Left colon (tissue), 2 donors: ENCODE measurements around the gene KTI12. TPM values are rescaled to one million over a fixed set of nuclear protein-coding genes. Genes with fewer than 3 reads are reported as not detected.
"Not testable (repeated sequence)": the region's sequence is repeated elsewhere in the genome, so short reads cannot be mapped to it uniquely, and the experiment has no call there.

Experiments used
- ATAC-seq: fragments of 200-7000 bp; cut with Tn5 transposase; one replicate; pipeline ENCODE4 v1.9.1; 2020; ENCODE audit warnings: mild to moderate bottlenecking, moderate library complexity
- DNase-seq, 2 donors: peaks; one replicate each; pipeline ENCODE4 v3.0.0-alpha.2; 2020
- intact Hi-C, 2 donors: fragments of 100-400 bp; cut with DNase I in 1 of 2; cut with micrococcal nuclease in 1 of 2; formaldehyde crosslinking; loops; one replicate each; pipeline versions ENCODE4 v1.11.2 to v1.14.0; 2022; cut with DNase I, micrococcal nuclease
- long read RNA-seq: library from polyadenylated mRNA; unstranded; transcript quantifications from one replicate; pipeline ENCODE4 v2.0.0, GENCODE V29; 2021
- total RNA-seq, 2 donors: library from RNA; stranded (reverse); fragmentation: NEBNext Ultra II Directional; extraction: Animal tissue kit (Norgen Biotek cat#: 25700); gene quantifications; one replicate each; pipeline ENCODE4 v1.2.1, GENCODE V29; 2021
- donor health status: DM: no; HTN: no; CAD: no.
- donor health status: DM: yes; HTN: yes; CAD: no.

Gene KTI12, protein sequence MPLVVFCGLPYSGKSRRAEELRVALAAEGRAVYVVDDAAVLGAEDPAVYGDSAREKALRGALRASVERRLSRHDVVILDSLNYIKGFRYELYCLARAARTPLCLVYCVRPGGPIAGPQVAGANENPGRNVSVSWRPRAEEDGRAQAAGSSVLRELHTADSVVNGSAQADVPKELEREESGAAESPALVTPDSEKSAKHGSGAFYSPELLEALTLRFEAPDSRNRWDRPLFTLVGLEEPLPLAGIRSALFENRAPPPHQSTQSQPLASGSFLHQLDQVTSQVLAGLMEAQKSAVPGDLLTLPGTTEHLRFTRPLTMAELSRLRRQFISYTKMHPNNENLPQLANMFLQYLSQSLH
- total RNA-seq = 1 to 10 TPM; 5.2 to 7.7 TPM
- long read RNA-seq, transcript KTI12-201 (1 exons, 1,714 nt) = major isoform, 10 of 10 reads
- long read RNA-seq, partial matches to known transcripts = 0 of 10 reads
- long read RNA-seq, other reads (novel, unspliced or antisense) = 0 of 10 reads

- ATAC-seq (peak; percentile 86), DNase-seq (peak; percentile 87 to 91)
- intact Hi-C loops = no loop called here
These were observed at the start of gene KTI12 for GRCh38 chr1:52033190-52034049. Gene KTI12, minus strand, starts transcription at chr1:52033810. Its CDS starts 49 bp downstream, at chr1:52033761.

DNA sequence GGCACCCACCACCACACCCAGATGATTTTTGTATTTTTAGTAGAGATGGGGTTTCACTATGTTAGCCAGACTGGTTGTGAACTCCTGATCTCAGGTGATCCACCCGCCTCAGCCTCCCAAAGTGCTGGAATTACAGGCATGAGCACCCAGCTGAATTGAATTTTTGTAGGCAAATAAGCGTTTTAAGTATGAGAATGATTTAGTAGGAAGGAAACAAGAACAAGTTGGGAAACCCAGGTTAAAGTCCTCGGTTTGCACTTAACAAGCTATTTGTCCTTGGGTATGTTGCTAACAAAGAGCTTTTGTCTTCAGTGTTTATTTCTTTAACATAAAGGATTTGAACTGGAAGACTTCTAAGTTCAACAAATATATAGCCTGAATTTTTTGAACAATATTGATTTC is 46.4 kb upstream of the KTI12 start:
- ATAC-seq = peak; percentile 86
- no peak for DNase-seq
- intact Hi-C loops = no loop called here

GRCh38 chr1:52077277-52077676 is 43.7 kb upstream of the KTI12 start:
- ATAC-seq, intact Hi-C loops, DNase-seq: not testable (repeated sequence)

- DNase-seq (no peak), ATAC-seq (no peak)
- intact Hi-C loops = no loop called here
These were observed 38.7 kb upstream of the KTI12 start for GRCh38 chr1:52072291-52072690.

DNA sequence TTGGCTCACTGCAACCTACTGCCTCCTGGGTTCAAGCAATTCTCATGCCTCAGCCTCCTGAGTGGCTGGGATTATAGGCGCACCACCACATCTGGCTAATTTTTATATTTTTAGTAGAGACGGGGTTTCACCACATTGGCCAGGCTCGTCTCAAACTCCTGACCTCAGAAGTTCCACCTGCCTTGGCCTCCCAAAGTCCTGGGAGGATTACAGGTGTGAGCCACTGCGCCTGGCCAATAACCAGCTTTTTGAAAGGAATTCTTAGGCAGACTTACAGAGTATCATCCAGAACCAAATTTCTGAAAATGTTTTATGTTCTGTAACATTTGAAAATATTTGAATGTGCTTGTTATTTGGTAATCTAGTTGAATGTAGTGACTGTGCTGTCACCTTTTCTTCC is 37.1 kb upstream of the KTI12 start:
- ATAC-seq (no peak), DNase-seq (no peak)
- intact Hi-C loops = no loop called here

GRCh38 chr1:52063192-52063591 is 29.6 kb upstream of the KTI12 start:
- intact Hi-C loops = no loop called here
- ATAC-seq (no peak), DNase-seq (no peak)

DNA sequence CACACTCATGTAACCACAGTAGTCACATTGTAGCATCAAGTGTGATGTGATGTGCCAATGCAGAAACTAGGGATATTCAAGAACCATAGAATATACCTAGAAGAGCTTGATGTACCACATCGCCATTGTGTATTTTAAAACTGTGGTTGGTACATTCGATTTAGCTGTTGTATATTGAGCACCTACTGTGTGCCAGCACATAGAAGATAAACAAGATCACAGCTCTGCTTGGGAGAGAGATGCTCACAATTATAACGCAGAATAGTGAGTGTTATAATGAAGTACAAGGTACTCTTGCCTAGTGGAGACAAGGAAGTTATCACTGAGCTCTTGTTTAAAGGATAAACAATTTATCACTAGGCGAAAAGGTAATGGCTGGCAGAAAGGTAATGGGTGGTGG is 27.2 kb upstream of the KTI12 start:
- ATAC-seq (no peak), DNase-seq (no peak)
- intact Hi-C loops = no loop called here

DNA sequence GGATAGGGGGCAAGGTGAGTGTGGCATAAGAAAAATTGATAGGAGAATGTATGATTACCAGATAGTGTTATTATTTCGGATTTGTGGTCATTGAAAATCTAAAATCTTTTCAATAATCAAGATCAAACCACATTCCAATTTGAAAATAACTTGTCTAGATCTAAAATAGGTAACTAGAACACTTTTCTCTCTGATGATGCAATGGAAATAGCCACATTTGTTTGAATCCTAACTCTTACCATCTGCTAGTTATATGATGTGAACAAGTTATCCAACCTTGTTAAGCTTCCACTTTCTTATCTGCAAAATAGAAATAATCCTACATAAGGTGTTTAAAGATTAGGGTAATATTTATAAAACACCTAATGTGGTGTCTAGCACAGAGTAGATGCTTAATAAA is 26.3 kb upstream of the KTI12 start:
- no peak for ATAC-seq
- DNase-seq = no peak
- intact Hi-C loops = no loop called here

DNA sequence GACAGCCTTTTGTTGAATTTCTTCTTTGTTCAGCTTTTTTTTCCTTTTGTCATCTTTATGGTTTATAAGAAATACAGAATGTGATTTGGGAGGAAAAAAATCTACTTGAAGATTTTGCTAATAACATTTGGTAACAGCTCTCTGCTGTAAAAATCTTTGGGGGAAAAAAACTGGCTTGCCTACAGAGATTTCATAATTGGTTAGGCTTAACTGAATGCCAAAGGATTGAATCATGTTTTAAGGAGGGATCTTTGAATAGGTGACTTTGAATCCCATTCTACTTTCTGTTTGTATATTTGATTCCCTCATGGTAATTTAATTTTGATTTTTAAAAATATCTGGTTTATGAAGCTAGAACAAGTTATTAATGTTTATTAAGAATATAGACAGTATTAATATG is 25.7 kb upstream of the KTI12 start:
- ATAC-seq (no peak), DNase-seq (no peak)
- intact Hi-C loops = no loop called here

GRCh38 chr1:52057876-52058415 is 24.3 kb upstream of the KTI12 start:
- ATAC-seq (no peak), DNase-seq (no peak)
- intact Hi-C loops = no loop called here

- no peak for ATAC-seq
- DNase-seq = no peak
- intact Hi-C loops = no loop called here
These were observed 23.6 kb upstream of the KTI12 start for GRCh38 chr1:52057255-52057654.

DNA sequence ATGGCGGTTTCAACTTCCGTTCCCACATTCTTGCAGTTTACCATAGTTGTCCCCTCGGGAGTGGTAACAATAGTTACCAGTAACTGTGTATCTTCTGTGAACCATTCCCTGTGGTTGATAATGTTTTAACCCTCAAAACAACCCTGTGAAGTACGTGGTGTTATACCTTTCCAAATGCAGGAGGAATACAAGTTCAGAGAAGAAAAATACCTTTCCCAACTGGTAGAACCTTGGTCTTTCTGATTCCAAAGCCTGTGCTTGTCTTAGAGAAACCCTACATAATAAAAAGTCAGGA is 23.3 kb upstream of the KTI12 start:
- no peak for ATAC-seq
- DNase-seq = no peak
- intact Hi-C loops = no loop called here

- intact Hi-C loops = no loop called here
- peak; percentile 91 for ATAC-seq
- DNase-seq = peak; percentile 97 to 98
These were observed 22.7 kb upstream of the KTI12 start, which contains the start of gene BTF3L4 for GRCh38 chr1:52056163-52056936. Gene BTF3L4, plus strand, starts transcription at chr1:52056295. Its CDS starts 3,553 bp downstream, at chr1:52059848.

DNA sequence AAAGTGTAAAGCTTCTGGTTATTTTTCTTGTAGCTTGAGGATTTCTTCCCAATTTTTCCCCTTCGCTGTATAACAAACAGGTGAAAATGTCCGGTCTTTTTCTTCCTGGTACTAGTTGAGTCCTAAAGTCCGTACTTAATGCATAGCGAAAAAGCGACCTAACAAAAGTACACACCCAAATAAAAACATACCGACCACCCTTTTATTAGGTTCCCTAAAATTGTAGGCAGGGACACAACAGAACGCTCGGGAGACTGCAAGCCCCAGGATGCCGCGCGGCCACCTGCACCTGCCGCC is 22.2 kb upstream of the KTI12 start:
- intact Hi-C loops = no loop called here
- no peak for ATAC-seq
- no peak for DNase-seq

DNA sequence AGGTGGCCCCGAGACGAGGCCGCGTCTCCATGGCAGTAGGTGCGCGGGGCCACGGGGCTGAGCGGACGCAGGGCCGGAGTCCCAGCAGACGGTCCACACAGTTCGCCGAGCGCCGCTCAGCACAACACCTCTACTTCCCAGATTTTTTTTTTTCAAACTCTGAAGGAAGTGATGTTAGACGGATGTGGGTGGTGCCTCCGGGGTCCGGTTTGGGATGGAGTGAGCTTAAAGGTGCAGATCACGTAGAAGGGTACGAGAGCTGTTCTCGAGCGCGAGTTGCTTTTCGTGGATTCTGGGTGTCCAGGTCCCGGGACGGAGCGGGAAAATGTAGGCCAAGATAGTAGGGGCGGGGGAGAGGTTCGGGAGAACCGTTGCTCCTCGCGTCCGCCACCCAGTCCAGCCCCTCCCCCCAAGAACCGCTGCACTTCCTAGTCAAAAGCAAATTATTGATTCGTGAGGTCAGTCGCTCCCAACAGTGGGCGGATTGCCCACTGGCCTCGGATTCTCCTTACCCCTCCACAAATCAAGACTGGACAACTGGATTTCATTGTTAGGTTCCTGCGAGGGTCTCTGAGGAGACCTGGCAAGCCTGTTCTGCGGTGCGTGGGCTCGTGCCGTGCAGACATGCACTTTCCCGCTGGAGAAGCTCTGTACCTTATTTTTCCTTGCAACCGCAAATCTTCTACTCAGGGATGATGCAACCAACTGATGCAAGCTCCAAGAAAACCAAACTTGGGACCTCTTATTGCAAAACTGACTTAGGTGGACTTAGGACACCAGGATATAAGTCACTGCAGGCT is 21.7 kb upstream of the KTI12 start, which contains the start of gene TXNDC12:
TXNDC12 (minus strand) TSS at position 126 of the 800 bp plus-strand sequence; CDS start at position 31, 95 bp downstream.
- peak; percentile 90 to 91 for DNase-seq
- peak; percentile 80 for ATAC-seq
- intact Hi-C loops = no loop called here

GRCh38 chr1:52054496-52055065 is 21.0 kb upstream of the KTI12 start:
- ATAC-seq = no peak
- DNase-seq = no peak
- intact Hi-C loops = no loop called here

- intact Hi-C loops = no loop called here
- ATAC-seq = no peak
- DNase-seq = no peak
These were observed 20.3 kb upstream of the KTI12 start for GRCh38 chr1:52053862-52054261.

- ATAC-seq, DNase-seq, intact Hi-C loops: not testable (repeated sequence)
These were observed 15.7 kb upstream of the KTI12 start for GRCh38 chr1:52049337-52049736.
